GM08714 (cell line): ENCODE results near the gene AKAP11.

Source experiments
- H3K4me3 ChIP-seq: fragments of 200-500 bp; sonication (Bioruptor generic); 2 replicates; pipeline ENCODE4 v1.5.1; 2014; ENCODE audit warnings: mild to moderate bottlenecking, low read length, inconsistent platforms
- ZNF274 ChIP-seq: IDR thresholded peaks from 2 replicates; pipeline ENCODE4 v1.6.1; 2012; ENCODE audit warnings: mild to moderate bottlenecking, low read depth, low read length

AKAP11 gene

DNA sequence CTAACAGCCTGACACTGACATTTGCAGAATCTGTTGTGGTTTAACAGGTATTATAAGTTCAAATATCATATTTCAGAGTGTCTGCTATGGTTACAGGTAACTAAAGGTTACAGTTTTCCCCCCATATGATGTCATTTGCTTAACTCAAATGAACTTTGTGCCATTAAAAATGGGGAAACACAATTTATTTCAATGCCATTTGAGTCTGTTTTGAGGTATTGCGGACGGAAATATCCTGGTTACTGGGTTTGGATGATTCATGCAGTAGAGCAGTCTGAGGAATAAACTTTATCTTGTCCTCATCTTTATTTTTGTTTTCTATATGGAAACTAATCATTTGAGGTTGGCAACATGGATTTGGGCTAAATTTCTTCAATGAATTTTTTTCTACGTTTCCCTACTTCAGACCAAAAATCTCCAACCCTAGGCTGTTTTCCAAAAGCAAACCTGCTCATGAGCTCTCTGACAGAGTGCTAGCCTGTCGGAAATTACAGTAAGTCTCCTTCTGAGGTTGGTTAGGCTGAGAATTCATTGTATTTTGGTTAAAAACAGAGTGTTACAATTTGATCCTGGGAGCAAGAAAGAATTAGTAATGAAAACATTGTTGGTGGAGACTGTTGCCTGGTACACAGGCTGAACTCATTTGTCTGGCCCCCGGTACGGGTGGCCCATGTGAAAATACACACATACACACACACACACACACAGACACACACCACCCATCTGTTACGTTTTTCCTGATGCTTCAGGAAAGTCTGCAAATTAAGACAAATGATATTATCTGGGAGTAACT lies 66.1 kb downstream of the AKAP11 start:
- no peak overlapping the region for H3K4me3 ChIP-seq
- no peak for TF ChIP-seq ZNF274

DNA sequence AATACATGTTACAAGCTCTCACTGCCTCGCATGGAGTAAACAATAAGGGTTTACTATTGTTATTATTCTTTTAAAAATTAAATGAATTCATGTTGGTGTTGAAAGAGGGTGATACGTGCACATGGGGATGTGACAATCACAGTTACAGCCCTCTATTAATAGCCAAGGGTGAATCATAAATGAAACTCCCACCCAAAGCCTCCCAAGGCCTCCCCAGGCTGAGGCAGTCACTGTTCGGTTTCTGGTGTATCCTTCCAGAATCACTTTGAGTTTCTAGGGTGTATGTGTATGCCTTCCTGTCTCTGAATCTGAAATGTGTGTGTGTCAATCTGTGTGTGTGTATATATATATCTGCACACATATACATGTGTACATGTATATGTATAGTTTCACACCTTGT lies 73.4 kb downstream of the AKAP11 start:
- no peak overlapping the region for H3K4me3 ChIP-seq
- TF ChIP-seq ZNF274: no peak

DNA sequence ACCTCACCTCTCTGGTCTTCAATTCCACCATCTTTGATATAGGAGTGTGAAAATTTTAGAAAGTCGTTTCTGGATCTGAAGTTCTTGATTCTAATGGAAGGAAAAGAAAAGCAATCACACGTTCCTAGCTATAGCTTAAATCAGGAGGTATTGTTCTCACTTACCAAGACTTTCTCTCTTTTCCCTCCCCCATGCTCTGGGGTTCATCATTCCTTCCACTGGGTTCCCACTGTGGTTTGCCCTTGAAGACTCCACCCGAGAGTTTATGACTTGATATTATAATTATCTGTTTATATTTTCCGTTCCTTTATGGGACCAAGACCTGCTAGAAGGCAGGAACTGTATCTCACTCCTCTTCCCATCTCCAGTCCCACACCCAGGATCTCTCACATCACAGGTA lies 76.6 kb downstream of the AKAP11 start:
- no peak for TF ChIP-seq ZNF274

DNA sequence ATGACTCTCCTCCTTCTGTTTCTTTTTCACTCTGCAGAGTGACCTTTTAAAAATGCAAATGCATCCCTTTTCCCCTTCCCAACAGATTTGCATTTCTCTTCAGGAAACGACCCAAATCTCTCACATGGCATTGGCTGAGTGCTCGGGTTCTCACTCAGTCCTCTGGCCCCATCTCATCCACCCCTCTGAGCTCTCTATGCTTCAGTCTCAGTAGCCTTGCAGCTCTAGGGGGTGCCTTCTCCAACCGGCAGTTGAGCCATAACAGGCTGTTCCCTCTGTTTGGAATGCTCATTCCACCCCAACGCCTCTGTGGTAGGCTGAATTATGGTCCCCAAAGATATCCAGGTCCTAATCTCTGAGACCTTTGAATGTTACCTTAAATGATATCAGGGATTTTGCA lies 78.2 kb downstream of the AKAP11 start:
- no peak for TF ChIP-seq ZNF274

More for the DNA sequence above, 76.6 kb downstream of the AKAP11 start:
- H3K4me3 ChIP-seq: no peak overlapping the region

GRCh38 chr13:42354241-42355091 lies 82.5 kb downstream of the AKAP11 start:
- no peak overlapping the region for H3K4me3 ChIP-seq
- TF ChIP-seq ZNF274: no peak

More for the DNA sequence above, 78.2 kb downstream of the AKAP11 start:
- no peak overlapping the region for H3K4me3 ChIP-seq

GRCh38 chr13:42355092-42355485 lies 83.1 kb downstream of the AKAP11 start:
- no peak for TF ChIP-seq ZNF274

GRCh38 chr13:42355491-42356183 lies 83.7 kb downstream of the AKAP11 start:
- no peak overlapping the region for H3K4me3 ChIP-seq
- no peak for TF ChIP-seq ZNF274

More at GRCh38 chr13:42355092-42355485, 83.1 kb downstream of the AKAP11 start:
- H3K4me3 ChIP-seq: no peak overlapping the region

- no peak overlapping the region for H3K4me3 ChIP-seq
- TF ChIP-seq ZNF274: no peak
Measured at GRCh38 chr13:42356184-42356575, 84.2 kb downstream of the AKAP11 start.

DNA sequence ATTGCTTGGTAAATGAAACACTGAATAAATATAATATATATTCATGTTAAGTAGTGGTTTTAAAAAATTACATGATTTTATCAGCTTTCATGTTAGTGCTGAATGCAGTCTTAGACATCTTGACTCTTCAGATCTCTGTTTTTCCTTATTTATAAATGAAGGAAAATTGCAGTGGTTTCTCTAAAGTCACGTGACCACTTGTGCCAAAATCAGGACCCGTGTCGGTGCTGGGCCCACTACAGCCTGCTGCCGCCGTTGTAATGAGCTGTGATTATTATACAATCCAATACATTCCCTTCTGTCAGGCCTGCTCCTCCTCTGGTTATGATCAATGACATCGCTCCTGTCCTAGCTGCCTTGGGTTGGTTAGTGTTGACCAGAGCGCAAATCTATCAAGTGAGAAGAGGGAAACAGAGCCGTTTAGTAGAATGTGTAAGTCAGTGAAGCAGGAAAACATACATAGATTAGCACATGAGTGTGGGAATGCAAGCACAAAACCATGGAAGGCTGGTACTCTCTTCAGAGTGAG lies 88.2 kb downstream of the AKAP11 start:
- no peak for TF ChIP-seq ZNF274
- no peak overlapping the region for H3K4me3 ChIP-seq

DNA sequence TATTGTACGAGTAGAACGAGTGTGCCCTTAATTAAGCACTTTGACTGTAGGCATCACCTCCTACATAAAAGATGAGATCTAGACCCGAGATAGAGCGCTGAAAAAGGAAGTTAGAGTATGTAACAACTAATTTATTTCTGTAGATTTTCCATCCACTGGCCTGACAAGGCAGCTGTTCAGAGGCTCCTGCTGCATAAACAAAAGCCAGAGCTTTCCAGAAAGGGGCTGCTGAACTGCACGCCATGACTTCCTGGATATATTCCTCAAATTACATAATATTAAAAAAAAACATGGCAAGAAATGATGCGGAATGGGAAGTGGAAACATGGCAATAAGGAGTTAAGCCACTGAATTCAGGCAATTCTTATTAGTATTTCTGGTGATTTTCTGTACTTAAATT lies 89.7 kb downstream of the AKAP11 start:
- H3K4me3 ChIP-seq: no peak overlapping the region
- no peak for TF ChIP-seq ZNF274

GRCh38 chr13:42363941-42364612 lies 92.1 kb downstream of the AKAP11 start:
- H3K4me3 ChIP-seq: no peak overlapping the region
- no peak for TF ChIP-seq ZNF274

- no peak for TF ChIP-seq ZNF274
- H3K4me3 ChIP-seq: no peak overlapping the region
Measured at GRCh38 chr13:42364613-42365000, 92.7 kb downstream of the AKAP11 start.

DNA sequence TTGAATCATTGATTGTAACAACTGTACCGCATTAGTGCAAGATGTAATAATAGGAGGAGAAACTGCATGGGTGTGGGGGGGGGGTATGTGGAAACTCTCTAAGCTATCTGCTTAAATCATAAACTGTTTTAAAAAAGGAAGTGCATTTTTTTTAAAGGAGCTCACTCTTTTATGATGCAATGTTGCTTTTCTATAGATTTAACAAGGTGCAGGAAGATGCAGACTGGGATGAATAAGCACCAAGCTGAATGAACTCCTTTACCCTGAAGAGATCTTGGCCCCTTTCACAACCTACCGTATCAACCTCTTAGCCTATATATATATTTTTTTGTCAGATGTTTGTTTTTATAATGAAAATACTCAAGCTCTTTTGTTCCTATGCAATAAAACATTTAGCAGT lies 95.9 kb downstream of the AKAP11 start:
- no peak for TF ChIP-seq ZNF274

More for the DNA sequence above, 95.9 kb downstream of the AKAP11 start:
- H3K4me3 ChIP-seq: no peak overlapping the region
